GM23248 (cell line): ENCODE data around the gene SLC12A6.

Source experiments
- EZH2 ChIP-seq: fragments of 200-600 bp; sonication (generic); IDR thresholded peaks from 2 replicates; pipeline ENCODE4 v1.6.1; 2018; ENCODE audit warnings: antibody characterized with exemption, mild to moderate bottlenecking; ENCODE audit not compliant: insufficient read depth, poor library complexity, severe bottlenecking
- EZH2phosphoT487 ChIP-seq: fragments of 200-600 bp; sonication (generic); IDR thresholded peaks from 2 replicates; pipeline ENCODE4 v1.6.1; 2018; ENCODE audit warnings: antibody characterized with exemption, moderate library complexity, mild to moderate bottlenecking, low read depth; ENCODE audit not compliant: insufficient read depth

GRCh38 chr15:34203305-34203704 lies 134.3 kb downstream of the SLC12A6 start:
- TF ChIP-seq EZH2 = no peak
- no peak for TF ChIP-seq EZH2phosphoT487
